Prostate gland (tissue), 2 donors: ENCODE data around the gene DGKZ.

Experiments used
- POLR2A ChIP-seq: fragments of 450-650 bp; IDR thresholded peaks from one replicate; pipeline ENCODE4 v1.6.1; 2016; ENCODE audit warnings: antibody characterized with exemption, mild to moderate bottlenecking
- TF ChIP-seq, protein P1 (sequence below), 4 experiments: fragments of 200-600 bp in 2 of 4; fragments of 450-650 bp in 2 of 4; sonication (generic) in 2 of 4; IDR thresholded peaks; 1 replicate in 3 of 4; 2 replicates in 1 of 4; pipeline ENCODE4 v1.5.1; 2016 to 2019; ENCODE audit warnings: antibody characterized with exemption in 4 of 4, mild to moderate bottlenecking in 2 of 4, moderate library complexity in 2 of 4

GRCh38 chr11:46369458-46370152, 22.3 kb downstream of the DGKZ start:
- TF ChIP-seq, protein P1, sequence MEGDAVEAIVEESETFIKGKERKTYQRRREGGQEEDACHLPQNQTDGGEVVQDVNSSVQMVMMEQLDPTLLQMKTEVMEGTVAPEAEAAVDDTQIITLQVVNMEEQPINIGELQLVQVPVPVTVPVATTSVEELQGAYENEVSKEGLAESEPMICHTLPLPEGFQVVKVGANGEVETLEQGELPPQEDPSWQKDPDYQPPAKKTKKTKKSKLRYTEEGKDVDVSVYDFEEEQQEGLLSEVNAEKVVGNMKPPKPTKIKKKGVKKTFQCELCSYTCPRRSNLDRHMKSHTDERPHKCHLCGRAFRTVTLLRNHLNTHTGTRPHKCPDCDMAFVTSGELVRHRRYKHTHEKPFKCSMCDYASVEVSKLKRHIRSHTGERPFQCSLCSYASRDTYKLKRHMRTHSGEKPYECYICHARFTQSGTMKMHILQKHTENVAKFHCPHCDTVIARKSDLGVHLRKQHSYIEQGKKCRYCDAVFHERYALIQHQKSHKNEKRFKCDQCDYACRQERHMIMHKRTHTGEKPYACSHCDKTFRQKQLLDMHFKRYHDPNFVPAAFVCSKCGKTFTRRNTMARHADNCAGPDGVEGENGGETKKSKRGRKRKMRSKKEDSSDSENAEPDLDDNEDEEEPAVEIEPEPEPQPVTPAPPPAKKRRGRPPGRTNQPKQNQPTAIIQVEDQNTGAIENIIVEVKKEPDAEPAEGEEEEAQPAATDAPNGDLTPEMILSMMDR (IDR thresholded peaks at IDR 0.05) = peak; percentile 49 to 85 (median 58)
- no peak for TF ChIP-seq POLR2A
